ENCODE data around the gene JOSD1.

The JOSD1 gene

GRCh38 chr22:38732251-38732815 is 31.6 kb upstream of the JOSD1 start:
- no peak for DNase-seq

- DNase-seq = no peak
These were observed 31.0 kb upstream of the JOSD1 start for GRCh38 chr22:38731703-38732161.

- no peak for DNase-seq
These were observed 29.7 kb upstream of the JOSD1 start for GRCh38 chr22:38730411-38730871.

- DNase-seq = no peak
These were observed 29.2 kb upstream of the JOSD1 start for GRCh38 chr22:38729946-38730345.

- no peak for DNase-seq
These were observed 28.4 kb upstream of the JOSD1 start for GRCh38 chr22:38728871-38729796.

GRCh38 chr22:38727530-38728451 is 27.0 kb upstream of the JOSD1 start:
- no peak for DNase-seq

- DNase-seq = no peak
These were observed 26.4 kb upstream of the JOSD1 start for GRCh38 chr22:38727123-38727522.

GRCh38 chr22:38725900-38726655 is 25.3 kb upstream of the JOSD1 start:
- no peak for DNase-seq

GRCh38 chr22:38724926-38725571 is 24.3 kb upstream of the JOSD1 start:
- DNase-seq = no peak

- DNase-seq = no peak
These were observed 23.4 kb upstream of the JOSD1 start for GRCh38 chr22:38724176-38724575.

- no peak for DNase-seq
These were observed 20.8 kb upstream of the JOSD1 start for GRCh38 chr22:38721551-38721950.

GRCh38 chr22:38720350-38720749 is 19.6 kb upstream of the JOSD1 start:
- DNase-seq = no peak

- no peak for DNase-seq
These were observed 18.5 kb upstream of the JOSD1 start for GRCh38 chr22:38719196-38719595.

- DNase-seq = no peak
These were observed 17.7 kb upstream of the JOSD1 start for GRCh38 chr22:38718414-38718813.

GRCh38 chr22:38717244-38717643 is 16.5 kb upstream of the JOSD1 start:
- DNase-seq = no peak

GRCh38 chr22:38716826-38717225 is 16.1 kb upstream of the JOSD1 start:
- DNase-seq = no peak

GRCh38 chr22:38716271-38716670 is 15.5 kb upstream of the JOSD1 start:
- DNase-seq = no peak

GRCh38 chr22:38715852-38716251 is 15.1 kb upstream of the JOSD1 start:
- no peak for DNase-seq

- no peak for DNase-seq
These were observed 14.5 kb upstream of the JOSD1 start for GRCh38 chr22:38715176-38715764.

GRCh38 chr22:38713921-38714320 is 13.2 kb upstream of the JOSD1 start:
- no peak for DNase-seq

GRCh38 chr22:38712486-38713207 is 11.9 kb upstream of the JOSD1 start:
- DNase-seq = no peak

All from stimulated activated CD4-positive, alpha-beta T cell treated with anti-CD3 and anti-CD28 coated beads, Interleukin-4, amount 100 ng/mL, for 1 hour (primary cell).